GM20431 (cell line): ENCODE data around the gene RPL7A.

Source experiments
- in situ Hi-C: fragments of 300-500 bp; cut with MseI, MboI; formaldehyde crosslinking; loops from one replicate; pipeline ENCODE4 v1.15.0; 2020; ENCODE audit warnings: low sequenced_read_pairs; ENCODE audit not compliant: unreplicated experiment

RPL7A gene

DNA sequence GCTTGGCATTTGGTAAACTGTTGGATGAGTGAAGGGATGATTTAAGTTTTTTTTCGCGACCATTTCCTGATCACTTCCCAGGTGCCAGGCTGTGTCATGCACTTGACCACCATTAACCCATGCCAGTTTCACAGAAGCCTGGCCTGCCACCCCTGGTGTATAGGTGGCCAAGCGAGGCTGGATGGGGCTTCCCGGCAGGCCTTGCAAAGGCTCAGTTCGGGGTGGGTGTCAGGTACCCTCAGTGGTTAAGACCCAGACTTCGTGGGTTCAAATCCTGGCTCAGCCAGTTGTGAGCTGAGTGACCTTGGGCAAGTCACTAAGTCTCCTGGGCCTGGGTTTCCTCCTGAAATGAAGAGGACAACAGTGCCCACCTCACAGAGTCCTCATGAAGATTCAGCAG lies 2.4 kb upstream of the RPL7A start:
- in situ Hi-C loops = no loop called here

- in situ Hi-C loops = no loop called here
These were observed 1.8 kb upstream of the RPL7A start for GRCh38 chr9:133346021-133346785.

GRCh38 chr9:133347515-133347984 lies 468 bp upstream of the RPL7A start:
- in situ Hi-C loops = no loop called here

DNA sequence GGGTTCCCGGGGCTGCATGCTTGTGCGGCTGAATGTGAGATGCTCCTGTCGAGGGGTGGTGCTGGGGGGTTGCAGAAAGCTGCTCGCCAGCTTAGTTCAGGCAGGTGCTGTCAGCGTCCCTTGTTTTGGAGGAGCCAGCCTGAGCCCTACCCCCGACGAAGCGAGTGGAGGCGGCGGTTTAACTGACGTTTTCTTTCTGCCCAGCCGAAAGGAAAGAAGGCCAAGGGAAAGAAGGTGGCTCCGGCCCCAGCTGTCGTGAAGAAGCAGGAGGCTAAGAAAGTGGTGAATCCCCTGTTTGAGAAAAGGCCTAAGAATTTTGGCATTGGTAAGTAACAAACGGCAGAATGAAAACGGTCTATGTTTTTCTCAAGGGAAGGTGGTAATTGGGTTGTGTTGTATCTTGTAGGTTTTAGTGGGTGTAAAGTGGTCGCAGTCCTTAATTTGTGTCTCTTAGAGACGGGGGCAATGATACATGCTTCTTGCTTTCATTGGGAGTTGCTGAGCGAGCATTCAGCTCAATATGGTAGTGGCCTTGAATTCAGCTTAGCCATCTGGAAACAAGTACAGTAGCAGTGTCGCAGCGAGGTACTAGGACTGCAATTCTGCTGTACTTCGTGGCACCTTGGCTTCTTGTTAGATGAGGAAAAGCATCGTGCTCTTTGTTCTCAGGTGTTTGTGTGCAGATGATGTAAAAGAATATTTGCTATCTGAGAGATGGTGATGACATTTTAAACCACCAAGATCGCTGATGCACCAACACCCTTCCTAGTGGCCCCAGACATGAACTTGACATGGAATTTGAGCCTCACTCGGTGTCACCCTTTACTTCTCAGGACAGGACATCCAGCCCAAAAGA lies 928 bp downstream of the RPL7A start:
- in situ Hi-C loops = no loop called here

GRCh38 chr9:133349965-133350616 lies 2.1 kb downstream of the RPL7A start:
- in situ Hi-C loops = no loop called here

- in situ Hi-C loops = no loop called here
These were observed 3.5 kb downstream of the RPL7A start for GRCh38 chr9:133351526-133351907.

DNA sequence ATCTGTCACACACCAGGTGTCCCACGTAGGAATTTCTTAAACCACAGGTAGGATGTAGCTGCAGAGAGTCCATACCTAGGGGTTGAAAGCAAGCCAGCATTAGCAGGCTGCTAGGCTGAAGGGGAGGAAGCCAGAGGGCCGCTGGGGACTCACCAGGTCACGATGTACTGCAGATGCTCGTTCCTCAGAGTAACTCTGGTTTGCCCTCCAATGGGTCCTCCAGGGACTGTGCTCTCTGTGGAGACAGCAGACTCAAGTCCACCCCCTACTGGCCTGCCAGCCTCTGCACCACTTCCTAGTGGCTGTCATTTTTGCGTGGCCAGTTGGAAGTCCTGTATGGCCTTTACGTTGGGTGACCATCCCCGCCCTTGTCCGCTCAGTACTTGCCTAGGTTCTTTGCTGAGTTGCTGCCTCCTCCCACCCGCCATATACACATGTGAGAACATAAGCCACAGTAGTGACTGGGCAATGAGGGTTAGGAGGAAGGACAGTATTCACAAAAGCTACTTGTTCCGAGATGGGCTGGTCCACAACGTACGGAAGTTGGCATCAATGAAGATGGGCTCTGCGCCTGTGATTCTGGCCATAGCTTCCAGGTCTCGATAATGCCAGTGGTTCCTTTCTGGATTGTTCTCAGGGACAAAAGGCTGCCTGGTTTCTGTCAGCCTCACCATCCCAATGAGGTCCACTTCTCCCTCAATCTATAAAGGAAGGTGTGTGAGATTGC lies 4.1 kb downstream of the RPL7A start:
- in situ Hi-C loops = no loop called here

DNA sequence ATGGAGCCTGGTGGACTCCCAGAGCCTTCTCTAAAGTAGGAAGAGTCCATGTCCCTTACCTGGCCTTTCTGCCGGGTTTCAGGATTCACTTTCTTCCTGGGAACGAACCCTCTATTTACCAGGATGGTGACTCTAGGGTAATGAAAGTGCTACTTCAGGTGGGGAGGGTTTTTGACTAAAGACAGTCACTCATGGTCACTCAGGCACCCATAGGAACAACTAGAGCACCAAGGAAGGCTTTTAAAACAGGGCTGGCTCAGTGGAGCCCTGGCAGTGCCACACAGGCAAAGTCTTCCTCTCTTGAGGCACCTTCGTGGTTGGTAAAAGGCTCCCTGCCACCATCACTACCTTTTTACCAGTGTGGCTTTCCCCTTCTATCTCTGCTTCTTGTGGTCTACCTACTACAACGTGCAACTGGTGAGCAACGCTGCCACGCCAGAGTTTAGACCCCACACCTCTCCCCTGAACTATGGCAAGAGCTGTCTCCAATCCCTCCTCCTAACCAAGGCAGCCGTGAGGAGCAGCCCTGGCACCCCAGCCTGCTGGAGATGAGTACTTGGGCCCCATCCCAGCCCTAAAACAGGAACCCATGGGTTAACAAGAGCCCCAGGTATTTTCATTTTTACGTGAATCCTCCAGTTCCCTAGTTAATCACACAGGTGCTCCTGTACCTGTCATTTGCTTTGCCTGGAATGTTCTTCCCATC lies 4.8 kb downstream of the RPL7A start:
- in situ Hi-C loops = no loop called here

DNA sequence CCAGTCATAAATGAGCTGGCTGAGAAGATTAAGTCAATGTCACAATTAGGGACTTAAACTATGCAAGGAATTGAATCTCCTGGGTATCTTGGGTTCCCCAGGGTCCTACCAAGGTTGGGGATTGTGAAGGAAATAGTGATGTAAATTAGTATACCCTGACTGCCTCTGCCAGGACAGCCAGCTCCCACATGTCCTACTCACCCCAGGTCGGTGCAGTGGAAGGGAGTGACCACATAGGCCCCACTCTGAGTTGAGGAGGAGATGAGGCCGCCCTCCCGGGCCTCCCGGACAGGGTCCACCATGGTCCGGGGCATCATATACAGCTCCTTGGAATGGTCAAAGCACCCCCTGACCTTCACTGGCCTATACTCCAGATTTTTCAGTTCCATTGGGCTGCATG lies 5.5 kb downstream of the RPL7A start:
- in situ Hi-C loops = no loop called here

DNA sequence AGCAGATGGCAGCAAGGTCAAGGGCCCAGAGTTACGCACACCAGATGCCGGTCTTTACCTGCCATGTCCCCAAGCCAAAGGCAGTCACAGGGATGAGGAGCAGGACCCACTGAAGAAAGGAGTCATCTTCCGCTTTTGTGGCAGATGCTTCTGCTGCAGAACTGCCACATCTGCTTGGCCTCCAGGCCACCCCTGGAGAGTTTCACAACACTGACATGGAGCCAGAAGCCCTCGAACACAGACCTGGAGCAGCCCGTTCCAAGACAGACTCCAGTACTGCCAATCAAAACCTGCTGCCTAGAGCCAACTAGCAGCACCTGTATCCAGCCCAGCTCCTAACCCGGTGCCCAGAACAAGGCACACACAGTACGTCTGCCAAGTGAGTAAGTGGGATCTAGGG lies 6.7 kb downstream of the RPL7A start:
- in situ Hi-C loops = no loop called here

DNA sequence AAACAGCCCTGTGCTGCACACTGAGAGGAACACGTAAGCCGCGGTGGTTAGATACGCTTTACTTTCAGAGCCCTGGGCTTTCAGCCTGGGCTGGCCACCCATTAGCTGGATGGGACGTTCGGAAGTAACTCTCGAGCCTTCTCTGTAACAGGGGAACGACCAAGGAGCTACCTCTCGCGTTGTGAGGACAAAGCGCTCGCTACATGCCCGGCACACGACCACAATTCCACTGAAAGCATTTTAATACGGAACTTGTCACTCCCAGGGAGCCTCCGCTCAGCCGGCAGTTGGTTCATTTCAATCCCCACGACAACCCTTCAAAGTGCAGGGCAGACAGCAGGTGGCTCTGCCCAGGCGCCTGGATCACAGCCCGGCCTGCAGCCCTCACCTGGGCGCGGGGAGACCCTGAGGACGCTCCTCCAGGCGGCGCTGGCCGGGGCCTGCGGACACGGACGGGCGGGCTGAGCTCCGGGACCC lies 7.9 kb downstream of the RPL7A start:
- in situ Hi-C loops = no loop called here

- in situ Hi-C loops = no loop called here
These were observed 8.5 kb downstream of the RPL7A start, which contains the start of the genes SURF1 and SURF2 for GRCh38 chr9:133356391-133357091. Gene SURF1, minus strand, starts transcription at chr9:133356487. Its CDS starts 34 bp downstream, at chr9:133356453. Gene SURF2, plus strand, starts transcription at chr9:133356550. Its CDS starts 43 bp downstream, at chr9:133356593.

DNA sequence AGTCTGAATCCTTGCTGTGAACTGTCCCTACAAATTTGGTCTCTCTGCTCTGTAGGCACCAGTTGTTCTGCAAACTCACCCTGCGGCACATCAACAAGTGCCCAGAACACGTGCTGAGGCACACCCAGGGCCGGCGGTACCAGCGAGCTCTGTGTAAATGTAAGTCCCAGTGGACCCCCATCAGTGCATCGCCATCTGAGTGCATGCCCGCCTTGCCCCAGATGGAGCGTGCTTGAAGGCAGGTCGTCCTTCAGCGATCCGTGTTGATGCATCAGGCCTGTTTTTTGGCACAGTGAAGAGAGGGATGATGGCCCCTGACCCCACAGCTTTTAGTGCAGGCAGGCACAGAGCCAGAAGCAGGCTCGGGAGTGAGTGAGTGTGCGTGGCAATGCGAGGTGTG lies 9.6 kb downstream of the RPL7A start:
- in situ Hi-C loops = no loop called here

DNA sequence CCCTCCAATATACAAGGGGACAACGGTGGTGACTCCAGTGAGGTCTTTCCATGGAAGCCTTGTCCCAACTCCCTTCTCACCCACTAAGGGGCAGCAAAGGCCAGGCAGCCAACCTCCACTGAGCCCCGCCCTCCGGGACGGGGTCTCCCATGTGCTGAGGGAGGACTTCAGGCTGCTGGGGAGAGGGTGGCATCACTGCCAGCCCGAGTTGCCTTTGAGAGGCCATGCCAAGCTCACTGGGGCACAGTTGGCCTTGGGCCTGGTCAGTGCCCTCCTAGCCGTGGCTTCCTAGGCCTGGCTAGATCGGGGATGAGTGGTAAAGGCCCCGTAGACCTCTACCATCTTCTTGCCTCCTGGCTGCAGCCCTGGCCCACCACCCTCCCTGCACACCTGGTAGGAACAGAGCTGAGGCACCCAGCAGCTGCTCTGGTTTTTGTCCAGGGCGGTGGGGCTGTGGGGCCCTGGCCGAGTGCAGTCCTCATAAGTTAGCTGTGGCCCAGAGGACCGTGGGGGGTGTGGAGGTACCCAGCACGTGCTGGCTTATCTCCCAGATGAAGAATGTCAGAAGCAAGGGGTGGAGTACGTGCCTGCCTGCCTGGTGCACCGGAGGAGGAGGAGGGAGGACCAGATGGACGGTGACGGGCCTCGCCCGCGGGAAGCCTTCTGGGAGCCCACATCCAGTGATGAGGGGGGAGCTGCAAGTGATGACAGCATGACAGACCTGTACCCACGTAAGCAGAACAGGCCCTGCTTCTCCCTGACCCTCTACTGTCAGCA lies 11.6 kb downstream of the RPL7A start:
- in situ Hi-C loops = no loop called here

DNA sequence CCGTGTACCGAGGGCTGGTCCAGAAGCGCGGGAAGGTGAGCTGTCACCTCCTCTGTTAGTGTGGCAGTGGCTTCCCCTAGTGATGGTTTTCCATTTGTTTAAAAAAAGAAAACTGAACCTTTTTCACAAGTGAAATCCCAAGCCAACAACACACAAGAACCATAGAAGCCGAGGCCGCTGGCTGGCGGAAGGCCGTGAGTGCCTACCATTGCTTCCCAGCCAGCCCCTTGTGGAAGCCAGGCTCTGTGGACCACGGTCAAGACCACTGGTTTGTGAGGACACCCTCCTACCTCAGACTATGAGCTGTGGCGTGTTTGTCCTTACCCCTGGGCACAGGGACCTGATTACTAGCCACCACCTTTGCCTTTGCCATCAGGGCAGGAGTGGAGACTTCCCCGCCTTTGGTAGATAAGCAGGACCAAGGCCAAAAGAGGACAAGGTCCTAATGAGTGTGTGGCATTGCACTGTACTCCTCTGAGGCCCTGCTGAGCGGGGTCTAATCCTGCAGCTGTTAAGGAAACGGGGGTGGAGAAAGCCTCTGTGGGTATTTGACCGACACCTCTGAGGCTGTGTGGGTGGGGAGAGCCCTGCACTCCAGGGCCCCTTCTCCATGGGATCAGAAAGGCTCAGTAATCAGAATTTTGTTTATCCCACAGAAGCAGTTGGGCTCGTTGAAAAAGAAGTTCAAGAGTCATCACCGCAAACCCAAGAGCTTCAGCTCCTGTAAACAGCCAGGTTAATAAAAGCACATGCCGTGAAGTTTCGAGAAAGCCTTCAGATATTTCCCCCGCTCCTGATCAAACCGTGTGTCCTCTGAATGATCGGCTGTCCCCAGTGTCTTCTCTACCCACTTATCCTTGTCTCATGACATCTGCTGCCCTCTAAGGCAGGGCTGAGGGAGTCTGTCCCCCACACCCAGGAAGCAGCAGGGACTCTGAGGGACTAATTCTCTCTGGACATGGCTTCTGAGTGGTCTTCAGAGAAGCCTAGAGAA lies 12.7 kb downstream of the RPL7A start:
- in situ Hi-C loops = no loop called here

DNA sequence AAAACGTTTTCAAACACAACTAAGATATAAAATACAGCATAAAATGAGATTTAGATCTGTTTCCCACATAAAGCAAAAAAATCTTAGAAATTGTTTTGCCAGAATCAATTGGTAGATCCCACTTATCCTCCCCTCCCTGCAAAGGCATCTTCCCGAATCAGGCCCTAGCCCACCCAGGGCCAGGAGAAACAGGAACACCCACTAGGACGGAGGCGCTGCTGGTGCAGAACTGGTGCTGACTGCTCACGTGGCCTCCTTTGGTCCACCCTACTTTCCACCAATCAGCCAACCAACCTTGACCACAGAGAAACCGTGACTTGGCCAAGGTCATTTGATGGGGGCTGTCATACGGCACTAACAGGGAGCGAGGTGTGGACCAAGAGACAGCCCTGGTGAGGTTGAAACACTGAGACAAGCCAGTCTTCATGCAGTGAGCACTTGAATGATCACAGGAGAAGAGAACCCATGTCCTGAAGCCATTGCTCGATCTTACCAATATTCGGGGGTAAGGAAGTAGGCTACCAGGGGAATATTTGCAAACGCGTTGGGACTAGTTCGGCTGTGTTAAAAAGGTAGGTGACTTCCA lies 13.6 kb downstream of the RPL7A start:
- in situ Hi-C loops = no loop called here
